HG03457 (cell line): ENCODE results near the gene NDUFB11.
"Not testable (repeated sequence)": the region's sequence is repeated elsewhere in the genome, so short reads cannot be mapped to it uniquely, and the experiment has no call there.

Experiments
- ATAC-seq: cut with Tn5 transposase; IDR thresholded peaks from one replicate; pipeline ENCODE4 v1.9.1; 2021; ENCODE audit warnings: moderate number of reproducible peaks; ENCODE audit not compliant: unreplicated experiment

Gene NDUFB11

GRCh38 chrX:47146936-47147859, 2.7 kb upstream of the NDUFB11 start:
- ATAC-seq: no peak

- ATAC-seq: no peak
Measured at GRCh38 chrX:47146121-47146935, 1.8 kb upstream of the NDUFB11 start.

- ATAC-seq: no peak
Measured at GRCh38 chrX:47145395-47146120, 1.1 kb upstream of the NDUFB11 start.

- no peak for ATAC-seq
Measured at GRCh38 chrX:47143894-47144625, 442 bp downstream of the NDUFB11 start.

- ATAC-seq: no peak
Measured at GRCh38 chrX:47138171-47138570, 6.3 kb downstream of the NDUFB11 start.

GRCh38 chrX:47135650-47136049, 8.9 kb downstream of the NDUFB11 start:
- not testable (repeated sequence) for ATAC-seq

- ATAC-seq: no peak
Measured at GRCh38 chrX:47133493-47133892, 11.0 kb downstream of the NDUFB11 start.

GRCh38 chrX:47129899-47130358, 14.6 kb downstream of the NDUFB11 start:
- ATAC-seq: no peak

GRCh38 chrX:47129157-47129898, 15.2 kb downstream of the NDUFB11 start:
- peak; percentile 92 for ATAC-seq

- not testable (repeated sequence) for ATAC-seq
Measured at GRCh38 chrX:47124466-47124865, 20.0 kb downstream of the NDUFB11 start.

GRCh38 chrX:47116551-47117110, 27.9 kb downstream of the NDUFB11 start:
- not testable (repeated sequence) for ATAC-seq

- ATAC-seq: no peak
Measured at GRCh38 chrX:47112316-47112954, 32.1 kb downstream of the NDUFB11 start.

- not testable (repeated sequence) for ATAC-seq
Measured at GRCh38 chrX:47110936-47111615, 33.4 kb downstream of the NDUFB11 start.

- ATAC-seq: no peak
Measured at GRCh38 chrX:47101206-47101605, 43.3 kb downstream of the NDUFB11 start.

GRCh38 chrX:47098338-47099094, 46.0 kb downstream of the NDUFB11 start:
- no peak for ATAC-seq

GRCh38 chrX:47097018-47097417, 47.5 kb downstream of the NDUFB11 start:
- no peak for ATAC-seq

- no peak for ATAC-seq
Measured at GRCh38 chrX:47093860-47094259, 50.6 kb downstream of the NDUFB11 start.
